Fibroblast of mammary gland (primary cell): ENCODE data around the gene PRKG2.

ENCODE experiments used
- DNase-seq: peaks from one replicate; pipeline ENCODE4 v3.0.0-alpha.2; 2010; ENCODE audit warnings: low read depth
- H3K4me3 ChIP-seq: 2 replicates; pipeline ENCODE4 v1.5.1; 2011; ENCODE audit warnings: low read depth, mild to moderate bottlenecking, low read length, moderate library complexity; ENCODE audit not compliant: control insufficient read depth
- TF ChIP-seq, protein P1 (sequence below): conservative IDR thresholded peaks from 2 replicates; pipeline ENCODE4 v1.5.1; 2011; ENCODE audit warnings: low read depth, low read length, inconsistent platforms; ENCODE audit not compliant: control insufficient read depth, insufficient read depth

Gene PRKG2

GRCh38 chr4:81071013-81071412 lies 144.0 kb downstream of the PRKG2 start:
- TF ChIP-seq, protein P1, sequence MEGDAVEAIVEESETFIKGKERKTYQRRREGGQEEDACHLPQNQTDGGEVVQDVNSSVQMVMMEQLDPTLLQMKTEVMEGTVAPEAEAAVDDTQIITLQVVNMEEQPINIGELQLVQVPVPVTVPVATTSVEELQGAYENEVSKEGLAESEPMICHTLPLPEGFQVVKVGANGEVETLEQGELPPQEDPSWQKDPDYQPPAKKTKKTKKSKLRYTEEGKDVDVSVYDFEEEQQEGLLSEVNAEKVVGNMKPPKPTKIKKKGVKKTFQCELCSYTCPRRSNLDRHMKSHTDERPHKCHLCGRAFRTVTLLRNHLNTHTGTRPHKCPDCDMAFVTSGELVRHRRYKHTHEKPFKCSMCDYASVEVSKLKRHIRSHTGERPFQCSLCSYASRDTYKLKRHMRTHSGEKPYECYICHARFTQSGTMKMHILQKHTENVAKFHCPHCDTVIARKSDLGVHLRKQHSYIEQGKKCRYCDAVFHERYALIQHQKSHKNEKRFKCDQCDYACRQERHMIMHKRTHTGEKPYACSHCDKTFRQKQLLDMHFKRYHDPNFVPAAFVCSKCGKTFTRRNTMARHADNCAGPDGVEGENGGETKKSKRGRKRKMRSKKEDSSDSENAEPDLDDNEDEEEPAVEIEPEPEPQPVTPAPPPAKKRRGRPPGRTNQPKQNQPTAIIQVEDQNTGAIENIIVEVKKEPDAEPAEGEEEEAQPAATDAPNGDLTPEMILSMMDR: no peak
- H3K4me3 ChIP-seq: no peak overlapping the region
- no peak for DNase-seq

- TF ChIP-seq, protein P1: peak; percentile 97
- H3K4me3 ChIP-seq: no peak overlapping the region
- peak; percentile 90 for DNase-seq
These were observed 145.2 kb downstream of the PRKG2 start for GRCh38 chr4:81069706-81070331.

DNA sequence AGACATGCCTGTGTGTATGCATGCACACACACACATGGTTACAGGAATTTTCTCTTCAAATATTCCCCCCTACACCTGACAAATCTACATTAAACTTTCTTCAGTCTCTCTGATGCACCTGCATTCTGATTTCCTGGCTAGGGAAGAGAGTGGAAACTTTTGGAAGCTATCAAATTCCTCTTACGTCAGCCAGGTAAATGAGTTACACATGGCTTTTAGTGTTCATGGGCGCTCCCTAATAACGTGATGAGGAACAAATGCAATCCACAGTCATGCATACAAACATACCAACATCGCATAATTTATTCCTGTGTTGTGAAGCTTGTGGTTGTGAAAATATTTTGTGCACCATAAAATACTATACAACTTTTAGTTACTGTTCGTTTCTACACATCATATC lies 149.6 kb downstream of the PRKG2 start:
- no peak for DNase-seq
- H3K4me3 ChIP-seq: no peak overlapping the region
- TF ChIP-seq, protein P1: no peak

- no peak overlapping the region for H3K4me3 ChIP-seq
- TF ChIP-seq, protein P1: no peak
- DNase-seq: no peak
These were observed 153.0 kb downstream of the PRKG2 start for GRCh38 chr4:81062001-81062400.

- TF ChIP-seq, protein P1: no peak
These were observed 153.7 kb downstream of the PRKG2 start for GRCh38 chr4:81061344-81061730.

DNA sequence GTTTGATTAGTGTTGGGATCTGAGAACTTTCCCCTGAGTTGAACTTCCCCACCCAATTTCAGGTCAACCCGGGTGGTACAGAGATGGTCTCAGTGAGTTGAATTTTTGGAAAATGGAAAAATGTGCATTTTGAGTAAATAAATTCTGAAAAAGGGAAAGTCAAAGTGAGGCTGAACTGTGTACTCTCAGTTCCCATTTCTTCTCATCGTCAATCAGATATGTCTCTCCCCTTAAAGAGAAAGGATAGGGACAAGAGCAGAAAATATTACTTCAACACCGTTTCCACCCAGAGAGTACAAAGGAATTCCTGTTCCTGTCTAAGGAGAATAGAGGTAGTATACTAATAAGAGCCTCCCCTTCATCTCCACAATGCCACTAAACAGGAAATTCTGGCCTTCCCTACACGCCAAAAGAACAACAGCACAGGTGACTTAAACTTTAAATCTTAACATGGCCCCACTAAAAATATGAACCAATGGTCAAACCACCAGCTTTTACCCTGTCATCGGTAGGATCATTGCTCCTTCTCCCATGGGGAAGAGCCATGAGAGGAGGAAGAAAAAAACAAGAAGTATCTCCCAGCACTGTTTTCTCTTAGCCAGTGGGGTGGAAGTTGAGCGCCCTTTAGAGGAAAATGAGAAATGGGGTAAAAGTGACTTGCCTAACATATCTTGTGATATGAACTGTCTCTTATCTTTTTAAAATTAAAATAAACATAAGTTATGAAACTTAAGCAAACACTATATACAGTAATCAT lies 154.3 kb downstream of the PRKG2 start:
- DNase-seq: no peak
- TF ChIP-seq, protein P1: no peak
- H3K4me3 ChIP-seq: no peak overlapping the region

More at GRCh38 chr4:81061344-81061730, 153.7 kb downstream of the PRKG2 start:
- no peak overlapping the region for H3K4me3 ChIP-seq
- DNase-seq: no peak
